Activated naive CD8-positive, alpha-beta T cell treated with anti-CD3 and anti-CD28 coated beads, Interleukin-2, amount 50 U/mL, for 16 hours (primary cell): ENCODE data around the gene HTR4.

Experiments used
- DNase-seq: peaks from one replicate; pipeline ENCODE4 v3.0.0-alpha.2; 2020; ENCODE audit warnings: low read depth, low spot score

HTR4 gene

GRCh38 chr5:148663509-148663908 is 9.2 kb upstream of the HTR4 start:
- DNase-seq = no peak

- no peak for DNase-seq
Observed at GRCh38 chr5:148660346-148660660, 6.0 kb upstream of the HTR4 start.

GRCh38 chr5:148659641-148660345 is 5.5 kb upstream of the HTR4 start:
- no peak for DNase-seq

- no peak for DNase-seq
Observed at GRCh38 chr5:148653291-148653835, 964 bp downstream of the HTR4 start.

GRCh38 chr5:148651528-148651927 is 2.8 kb downstream of the HTR4 start:
- no peak for DNase-seq

GRCh38 chr5:148645527-148645926 is 8.8 kb downstream of the HTR4 start:
- DNase-seq = no peak

- no peak for DNase-seq
Observed at GRCh38 chr5:148641735-148642134, 12.6 kb downstream of the HTR4 start.

GRCh38 chr5:148640471-148640870 is 13.9 kb downstream of the HTR4 start:
- DNase-seq = no peak

- no peak for DNase-seq
Observed at GRCh38 chr5:148639081-148639480, 15.2 kb downstream of the HTR4 start.

GRCh38 chr5:148636353-148636752 is 18.0 kb downstream of the HTR4 start:
- no peak for DNase-seq

- no peak for DNase-seq
Observed at GRCh38 chr5:148635321-148636083, 18.8 kb downstream of the HTR4 start.

- no peak for DNase-seq
Observed at GRCh38 chr5:148633067-148633377, 21.3 kb downstream of the HTR4 start.

GRCh38 chr5:148632255-148633066 is 21.9 kb downstream of the HTR4 start:
- DNase-seq = no peak

- DNase-seq = no peak
Observed at GRCh38 chr5:148626986-148627385, 27.3 kb downstream of the HTR4 start.

- no peak for DNase-seq
Observed at GRCh38 chr5:148626081-148626613, 28.2 kb downstream of the HTR4 start.

GRCh38 chr5:148625250-148625649 is 29.1 kb downstream of the HTR4 start:
- no peak for DNase-seq

- DNase-seq = no peak
Observed at GRCh38 chr5:148623741-148624140, 30.6 kb downstream of the HTR4 start.

GRCh38 chr5:148623101-148623500 is 31.2 kb downstream of the HTR4 start:
- DNase-seq = no peak

GRCh38 chr5:148620696-148621095 is 33.6 kb downstream of the HTR4 start:
- DNase-seq = no peak

- DNase-seq = no peak
Observed at GRCh38 chr5:148620091-148620490, 34.2 kb downstream of the HTR4 start.

GRCh38 chr5:148619484-148619883 is 34.8 kb downstream of the HTR4 start:
- no peak for DNase-seq

- DNase-seq = no peak
Observed at GRCh38 chr5:148615644-148616275, 38.6 kb downstream of the HTR4 start.
